HFFc6 (cell line): ENCODE measurements around the gene DAW1. TPM values are rescaled to one million over a fixed set of nuclear protein-coding genes. Genes with fewer than 3 reads are reported as not detected.

Source experiments
- DNase-seq: peaks from one replicate; pipeline ENCODE4 v3.0.0-alpha.2; 2018
- H3K27ac Mint-ChIP-seq: 2 replicates; pipeline ENCODE4 v1.8.0; 2020; ENCODE audit warnings: mild to moderate bottlenecking, mixed read lengths
- H3K27me3 Mint-ChIP-seq: 2 replicates; pipeline ENCODE4 v1.8.0; 2021; ENCODE audit warnings: mild to moderate bottlenecking, moderate library complexity, mixed read lengths; ENCODE audit not compliant: insufficient read depth
- H3K36me3 Mint-ChIP-seq: 2 replicates; pipeline ENCODE4 v1.8.0; 2021; ENCODE audit warnings: low read depth, mixed read lengths
- H3K4me1 Mint-ChIP-seq: 2 replicates; pipeline ENCODE4 v1.8.0; 2020; ENCODE audit warnings: low read depth, mixed read lengths
- H3K4me3 Mint-ChIP-seq: 2 replicates; pipeline ENCODE4 v1.8.0; 2020; ENCODE audit warnings: mild to moderate bottlenecking, moderate library complexity, mixed read lengths
- H3K9me3 Mint-ChIP-seq: 2 replicates; pipeline ENCODE4 v1.8.0; 2020; ENCODE audit warnings: mild to moderate bottlenecking, mixed read lengths
- total RNA-seq, 6 experiments: library from RNA; stranded (reverse); fragmentation: NEBNext Ultra II Directional; extraction: Animal tissue kit (Norgen Biotek cat#: 25700); gene quantifications; 2 replicates in 1 of 6; 3 replicates in 5 of 6; pipeline ENCODE4 v1.2.3, GENCODE V29; 2021
- TF ChIP-seq, protein P1 (sequence below): fragments of 200-600 bp; sonication (generic); IDR thresholded peaks from 2 replicates; pipeline ENCODE4 v1.5.0; 2021; ENCODE audit warnings: antibody characterized with exemption, mild to moderate bottlenecking

Gene DAW1
- total RNA-seq, 6 experiments from 2014 or later: 0.12 to 0.39 (median 0.20) TPM; not detected in 2

DNA sequence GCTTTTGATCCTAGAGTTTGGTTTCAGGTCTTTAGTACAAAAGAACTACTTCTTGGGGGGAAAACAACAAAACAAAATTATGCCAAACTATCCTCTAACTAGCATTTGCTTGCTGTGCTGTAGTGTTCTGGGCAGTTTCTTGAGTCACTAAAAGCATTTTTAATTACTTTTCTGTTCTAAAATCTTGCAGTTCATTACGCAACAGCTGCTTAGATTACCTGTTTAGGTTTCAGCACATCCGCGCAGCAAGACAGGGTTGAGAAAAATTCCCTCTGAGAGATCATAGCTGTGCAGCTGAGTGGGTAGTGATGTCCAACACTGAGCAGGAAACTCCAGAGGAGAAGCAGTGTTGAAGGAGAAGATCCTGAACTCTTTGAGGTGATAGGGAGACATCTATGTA, 9.0 kb downstream of the DAW1 start:
- H3K27ac Mint-ChIP-seq: no peak overlapping the region

DNA sequence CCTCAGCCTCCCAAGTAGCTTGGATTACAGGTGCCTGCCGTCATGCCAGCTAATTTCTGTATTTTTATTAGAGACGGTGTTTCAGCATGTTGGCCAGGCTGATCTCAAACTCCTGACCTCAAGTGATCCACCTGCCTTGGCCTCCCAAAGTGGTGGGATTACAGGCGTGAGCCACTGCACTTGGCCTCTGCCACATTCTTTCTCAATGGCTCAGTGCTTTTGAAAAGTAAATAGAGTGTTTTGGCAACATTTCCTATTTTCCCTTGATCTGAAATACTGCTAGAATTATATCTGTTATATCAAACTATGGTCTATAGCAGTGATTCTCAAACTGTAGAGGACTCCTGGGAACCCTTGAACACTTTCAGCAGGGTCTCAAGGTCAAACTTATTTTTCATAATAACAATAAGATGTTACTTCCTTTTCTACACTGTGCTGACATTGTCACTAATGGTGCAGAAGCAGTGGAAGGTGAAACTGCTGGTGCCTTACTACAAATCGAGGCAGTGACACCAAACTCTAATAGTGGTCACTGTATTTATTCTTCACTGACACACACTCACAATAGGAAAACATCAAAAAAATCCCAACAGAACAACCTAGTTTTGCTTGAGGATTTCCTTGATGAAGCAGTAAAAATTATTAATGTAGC, 10.6 kb downstream of the DAW1 start:
- Mint-ChIP-seq H3K36me3 (no peaks in the 10 kb centered on the region), H3K27me3 (peaks cover 2% of the 10 kb centered on the region), H3K4me3 (no peak overlapping the region), H3K9me3 (no peaks in the 10 kb centered on the region), H3K27ac (no peak overlapping the region), H3K4me1 (peaks cover 23% of the 10 kb centered on the region)
- DNase-seq: no peak
- TF ChIP-seq, protein P1, sequence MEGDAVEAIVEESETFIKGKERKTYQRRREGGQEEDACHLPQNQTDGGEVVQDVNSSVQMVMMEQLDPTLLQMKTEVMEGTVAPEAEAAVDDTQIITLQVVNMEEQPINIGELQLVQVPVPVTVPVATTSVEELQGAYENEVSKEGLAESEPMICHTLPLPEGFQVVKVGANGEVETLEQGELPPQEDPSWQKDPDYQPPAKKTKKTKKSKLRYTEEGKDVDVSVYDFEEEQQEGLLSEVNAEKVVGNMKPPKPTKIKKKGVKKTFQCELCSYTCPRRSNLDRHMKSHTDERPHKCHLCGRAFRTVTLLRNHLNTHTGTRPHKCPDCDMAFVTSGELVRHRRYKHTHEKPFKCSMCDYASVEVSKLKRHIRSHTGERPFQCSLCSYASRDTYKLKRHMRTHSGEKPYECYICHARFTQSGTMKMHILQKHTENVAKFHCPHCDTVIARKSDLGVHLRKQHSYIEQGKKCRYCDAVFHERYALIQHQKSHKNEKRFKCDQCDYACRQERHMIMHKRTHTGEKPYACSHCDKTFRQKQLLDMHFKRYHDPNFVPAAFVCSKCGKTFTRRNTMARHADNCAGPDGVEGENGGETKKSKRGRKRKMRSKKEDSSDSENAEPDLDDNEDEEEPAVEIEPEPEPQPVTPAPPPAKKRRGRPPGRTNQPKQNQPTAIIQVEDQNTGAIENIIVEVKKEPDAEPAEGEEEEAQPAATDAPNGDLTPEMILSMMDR: no peak

More for the DNA sequence above, 9.0 kb downstream of the DAW1 start:
- Mint-ChIP-seq H3K9me3 (no peaks in the 10 kb centered on the region), H3K27me3 (peaks cover 2% of the 10 kb centered on the region), H3K4me1 (peaks cover 38% of the 10 kb centered on the region), H3K4me3 (no peak overlapping the region), H3K36me3 (0 out of 2 replicates have a peak, but pooled peaks cover 2% of the 10 kb centered on the region)
- TF ChIP-seq, protein P1: no peak
- DNase-seq: no peak

DNA sequence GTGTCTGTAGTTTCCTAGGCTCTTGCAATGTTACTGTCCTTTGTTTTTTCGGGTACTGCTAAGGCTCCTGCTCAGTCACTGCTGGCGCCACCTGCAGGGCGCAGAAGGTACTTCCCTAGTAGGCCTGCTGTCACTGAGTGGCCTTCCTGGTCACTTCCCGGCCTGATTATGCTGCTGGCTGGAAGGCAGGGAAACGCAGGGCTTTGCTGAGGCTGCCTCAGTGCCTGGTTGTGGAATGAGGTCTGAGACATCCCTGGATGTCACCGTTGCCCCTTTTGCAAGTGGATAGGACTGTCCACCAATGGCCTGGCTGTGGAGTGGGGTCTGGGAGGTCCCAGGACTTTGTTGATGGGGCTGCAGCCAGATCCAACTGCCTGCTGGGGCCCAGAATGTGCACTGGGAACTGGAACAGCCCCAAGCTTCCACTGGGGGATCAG, 13.1 kb downstream of the DAW1 start:
- no peak overlapping the region for H3K27ac Mint-ChIP-seq

DNA sequence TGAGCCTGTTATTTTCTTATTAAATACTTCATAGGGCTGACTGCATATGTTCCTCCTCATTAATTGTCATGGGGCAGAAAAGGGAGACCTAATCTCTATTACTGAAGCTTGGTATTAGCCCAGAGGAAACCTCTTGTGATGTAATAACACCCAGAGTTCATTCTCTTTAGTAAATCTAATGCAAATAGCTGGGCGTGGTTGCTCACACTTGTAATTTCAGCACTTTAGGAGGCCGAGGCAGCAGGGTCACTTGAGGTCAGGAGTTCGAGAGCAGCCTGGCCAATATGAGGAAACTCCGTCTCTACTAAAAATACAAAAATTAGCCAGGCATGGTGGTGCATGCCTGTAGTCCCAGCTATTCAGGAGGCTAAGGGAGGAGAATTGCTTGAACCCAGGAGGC, 14.7 kb downstream of the DAW1 start:
- TF ChIP-seq, protein P1: no peak
- DNase-seq: no peak
- Mint-ChIP-seq H3K4me1 (peaks cover 13% of the 10 kb centered on the region), H3K27me3 (no peaks in the 10 kb centered on the region; the same call in 1 of the 2 replicates), H3K36me3 (no peaks in the 10 kb centered on the region), H3K27ac (no peak overlapping the region), H3K9me3 (no peaks in the 10 kb centered on the region), H3K4me3 (no peak overlapping the region)

More for the DNA sequence above, 13.1 kb downstream of the DAW1 start:
- Mint-ChIP-seq H3K36me3 (no peaks in the 10 kb centered on the region), H3K4me1 (peaks cover 21% of the 10 kb centered on the region), H3K9me3 (no peaks in the 10 kb centered on the region), H3K4me3 (no peak overlapping the region), H3K27me3 (no peaks in the 10 kb centered on the region; the same call in 1 of the 2 replicates)
- TF ChIP-seq, protein P1: peak; percentile 96
- peak; percentile 68 for DNase-seq

DNA sequence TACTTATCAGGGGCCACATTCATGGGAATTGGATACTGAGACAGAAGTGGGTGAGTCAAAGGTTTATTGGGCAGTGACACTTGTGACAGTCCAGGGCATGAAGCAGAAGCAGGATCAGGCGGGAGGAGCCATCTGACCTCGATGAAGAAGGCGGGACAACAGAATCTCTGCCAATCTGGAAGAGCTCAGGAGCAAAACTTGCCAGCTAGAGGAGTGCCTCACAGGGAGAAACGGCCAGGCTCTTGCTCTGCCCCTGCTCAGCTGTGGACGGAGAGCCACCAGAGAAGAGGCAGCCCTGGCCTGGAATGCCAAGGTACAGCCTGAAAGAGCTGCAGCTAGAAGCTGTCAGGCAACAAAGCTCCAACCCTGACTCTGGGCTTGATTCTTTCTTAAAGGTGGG, 16.9 kb downstream of the DAW1 start:
- H3K4me3 Mint-ChIP-seq: no peak overlapping the region
- H3K36me3 Mint-ChIP-seq: no peaks in the 10 kb centered on the region
- H3K4me1 Mint-ChIP-seq: peaks cover 13% of the 10 kb centered on the region
- no peaks in the 10 kb centered on the region for H3K9me3 Mint-ChIP-seq
- no peak overlapping the region for H3K27ac Mint-ChIP-seq
- no peak for DNase-seq
- TF ChIP-seq, protein P1: no peak
- no peaks in the 10 kb centered on the region; the same call in 1 of the 2 replicates for H3K27me3 Mint-ChIP-seq
